K562 (cell line): ENCODE results near the gene ATP4B. TPM values are rescaled to one million over a fixed set of nuclear protein-coding genes. Genes with fewer than 3 reads are reported as not detected.

Experiments
- ATAC-seq: fragments of 200-7000 bp; cut with Tn5 transposase; 3 replicates; pipeline ENCODE4 v1.9.1; 2020; ENCODE audit warnings: moderate library complexity
- BruUV-seq: library from RNA; stranded (reverse); fragments of 400-500 nt; replicated peaks from 2 replicates; lab custom pipeline; 2021; lab: Mats Ljungman, UMichigan
- CTCF ChIA-PET: fragments of 300-600 bp; formaldehyde crosslinking; extraction: SDS; loops from one replicate; lab custom pipeline; 2021; ENCODE audit warnings: low intra/inter-chr PET ratio; lab: Yijun Ruan, JAX
- POLR2A ChIA-PET: fragments of 300-600, 350-650 bp; sonication (Branson Sonifier 250); formaldehyde crosslinking; extraction: SDS; loops from one replicate; lab custom pipeline; 2021; ENCODE audit warnings: antibody characterized with exemption, inconsistent platforms; lab: Yijun Ruan, JAX
- DNase-seq, 4 experiments: peaks; one replicate each; pipeline versions ENCODE4 v3.0.0 to v3.0.0-alpha.2; 2011 to 2018; ENCODE audit warnings: low spot score in 3 of 4, mixed read lengths in 3 of 4; ENCODE audit errors: extremely low read depth in 1 of 4
- FAIRE-seq: peaks from 2 replicates; lab custom pipeline; 2011; peaks lifted over from hg19 to GRCh38; lab: Jason Lieb, UNC
- H2AFZ ChIP-seq: 2 replicates; pipeline ENCODE4 v1.6.0; 2011; ENCODE audit warnings: low read depth, low read length, control low read depth, inconsistent platforms
- H3K27ac ChIP-seq: fragments of 200-600 bp; 3 replicates; pipeline ENCODE4 v1.8.0; 2011; ENCODE audit warnings: low read depth, mild to moderate bottlenecking, control low read depth, inconsistent platforms, low read length, moderate library complexity, mixed read lengths; ENCODE audit errors: extremely low read depth
- H3K27me3 ChIP-seq, 2 experiments: fragments of 300-600 bp in 1 of 2; 2 replicates in 1 of 2; 3 replicates in 1 of 2; pipeline versions ENCODE4 v1.6.0 to v1.8.0; 2011; ENCODE audit warnings: inconsistent platforms in 2 of 2, low read length in 2 of 2, mild to moderate bottlenecking in 1 of 2, mixed read lengths in 1 of 2, moderate library complexity in 1 of 2; ENCODE audit not compliant: control insufficient read depth in 2 of 2, insufficient read depth in 2 of 2
- H3K36me3 ChIP-seq: fragments of 300-600 bp; 3 replicates; pipeline ENCODE4 v1.8.0; 2011; ENCODE audit warnings: mild to moderate bottlenecking, low read length, inconsistent platforms; ENCODE audit not compliant: control insufficient read depth, insufficient read depth
- H3K4me1 ChIP-seq, 2 experiments: fragments of 200-600 bp in 1 of 2; replicated peaks in 1 of 2; 2 replicates in 1 of 2; 3 replicates in 1 of 2; pipeline versions ENCODE4 v1.5.1 to v1.8.0; 2011; ENCODE audit warnings: inconsistent platforms in 2 of 2, low read length in 2 of 2, mild to moderate bottlenecking in 1 of 2, mixed read lengths in 1 of 2, moderate library complexity in 1 of 2; ENCODE audit not compliant: control insufficient read depth in 2 of 2, insufficient read depth in 2 of 2
- H3K4me2 ChIP-seq: 2 replicates; pipeline ENCODE4 v1.6.1; 2011; ENCODE audit warnings: low read length, control low read depth, inconsistent platforms, mixed read lengths; ENCODE audit not compliant: insufficient read depth
- H3K4me3 ChIP-seq: fragments of 200-600 bp; sonication (generic), shearing (Covaris generic); 2 replicates; pipeline ENCODE4 v1.5.1; 2016; ENCODE audit warnings: control low read depth, inconsistent platforms
- H3K79me2 ChIP-seq: fragments of 200-600 bp; 3 replicates; pipeline ENCODE4 v1.8.0; 2011; ENCODE audit warnings: low read length, inconsistent platforms; ENCODE audit not compliant: control insufficient read depth, insufficient read depth
- H3K9ac ChIP-seq, 2 experiments: 2 replicates each; pipeline versions ENCODE4 v1.6.0 to v1.6.1; 2011; ENCODE audit warnings: low read depth in 2 of 2, low read length in 2 of 2, control low read depth in 1 of 2, inconsistent platforms in 1 of 2, mild to moderate bottlenecking in 1 of 2, mixed read lengths in 1 of 2; ENCODE audit not compliant: insufficient read depth in 1 of 2
- H3K9me1 ChIP-seq: one replicate; pipeline ENCODE4 v1.6.0; 2011; ENCODE audit warnings: inconsistent platforms, mild to moderate bottlenecking, low read length, moderate library complexity; ENCODE audit not compliant: control insufficient read depth, insufficient read depth
- H3K9me3 ChIP-seq: replicated peaks from 2 replicates; pipeline ENCODE4 v1.5.1; 2011; ENCODE audit warnings: low read depth, low read length, inconsistent platforms; ENCODE audit not compliant: control insufficient read depth, insufficient read depth
- H4K20me1 ChIP-seq: replicated peaks from 2 replicates; pipeline ENCODE4 v1.6.1; 2011; ENCODE audit warnings: low read length, inconsistent platforms, mixed read lengths; ENCODE audit not compliant: control insufficient read depth, insufficient read depth
- CC2D1A ChIP-seq: fragments of 450-650 bp; IDR thresholded peaks from 2 replicates; pipeline ENCODE4 v1.6.1; 2017; ENCODE audit warnings: mild to moderate bottlenecking
- CEBPB ChIP-seq: fragments of 450-650 bp; IDR thresholded peaks from 2 replicates; pipeline ENCODE4 v1.6.1; 2016; ENCODE audit warnings: missing genetic modification characterization, missing compliant biosample characterization
- CTBP1 ChIP-seq: fragments of 450-650 bp; IDR thresholded peaks from 2 replicates; pipeline ENCODE4 v1.6.1; 2016; ENCODE audit warnings: borderline replicate concordance
- DNMT1 ChIP-seq: fragments of 450-650 bp; IDR thresholded peaks from 2 replicates; pipeline ENCODE4 v1.6.1; 2016; ENCODE audit warnings: antibody characterized with exemption, mild to moderate bottlenecking
- DPF2 ChIP-seq: fragments of 450-650 bp; IDR thresholded peaks from 2 replicates; pipeline ENCODE4 v1.6.1; 2016
- E2F4 ChIP-seq: sonication (generic); formaldehyde crosslinking; IDR thresholded peaks from 2 replicates; pipeline ENCODE4 v1.8.0; 2022; ENCODE audit warnings: mild to moderate bottlenecking, low read depth, missing genetic modification reagents
- E4F1 ChIP-seq: fragments of 250-450 bp; sonication (Bioruptor Pico); IDR thresholded peaks from 2 replicates; pipeline ENCODE4 v1.5.0; 2021; ENCODE audit warnings: mild to moderate bottlenecking, borderline replicate concordance
- ETV1 ChIP-seq: fragments of 450-650 bp; conservative IDR thresholded peaks from 2 replicates; pipeline ENCODE4 v1.6.1; 2016; ENCODE audit warnings: missing genetic modification characterization, control low read depth, low read depth, missing compliant biosample characterization
- HLTF ChIP-seq: fragments of 450-650 bp; IDR thresholded peaks from 2 replicates; pipeline ENCODE4 v1.6.1; 2016
- ILF3 ChIP-seq: fragments of 450-650 bp; IDR thresholded peaks from 2 replicates; pipeline ENCODE4 v1.6.1; 2018; ENCODE audit warnings: antibody characterized with exemption, mild to moderate bottlenecking, moderate library complexity, borderline replicate concordance
- KDM5B ChIP-seq: fragments of 200-600 bp; sonication (generic); IDR thresholded peaks from 2 replicates; pipeline ENCODE4 v1.6.1; 2012; ENCODE audit warnings: low read depth, mild to moderate bottlenecking, moderate library complexity, low read length, control low read depth, inconsistent platforms; ENCODE audit not compliant: insufficient replicate concordance
- POLR2H ChIP-seq: IDR thresholded peaks from 2 replicates; pipeline ENCODE4 v1.6.1; 2016; ENCODE audit warnings: missing genetic modification characterization, low read depth, mild to moderate bottlenecking, control low read depth, missing compliant biosample characterization, moderate library complexity
- SRSF9 ChIP-seq: fragments of 200-400 bp; formaldehyde crosslinking; IDR thresholded peaks from 2 replicates; pipeline ENCODE4 v1.6.1; 2017; ENCODE audit warnings: low read depth, low read length, borderline replicate concordance
- TEAD2 ChIP-seq: fragments of 450-650 bp; IDR thresholded peaks from 2 replicates; pipeline ENCODE4 v1.6.1; 2016; ENCODE audit warnings: missing genetic modification characterization, control low read depth, missing compliant biosample characterization
- ZBTB17 ChIP-seq: fragments of 450-650 bp; formaldehyde crosslinking; IDR thresholded peaks from 2 replicates; pipeline ENCODE4 v1.4.0; 2020; ENCODE audit warnings: mild to moderate bottlenecking
- ZNF232 ChIP-seq: sonication (generic); formaldehyde crosslinking; IDR thresholded peaks from 2 replicates; pipeline ENCODE4 v1.8.0; 2022; ENCODE audit warnings: mild to moderate bottlenecking, missing genetic modification reagents
- WGBS: fragments of 100-300 bp; shearing (Covaris generic); methylation state at CpG from one replicate; pipeline ENCODE4 v1.1.6; 2016; ENCODE audit warnings: low coverage, mixed read lengths; ENCODE audit not compliant: insufficient coverage; ENCODE audit errors: missing lambda C conversion rate; 5-methylcytosine and 5-hydroxymethylcytosine counted together
- in situ Hi-C: fragments of 300-500 bp; cut with MboI; formaldehyde crosslinking; loops from 4 replicates; pipeline ENCODE4 v1.15.0; 2018; ENCODE audit warnings: inconsistent platforms, mixed read lengths
- intact Hi-C: fragments of 100-400 bp; cut with micrococcal nuclease; formaldehyde crosslinking; loops from 2 replicates; pipeline ENCODE4 v1.14.2; 2022
- polyA plus RNA-seq, 8 experiments: library from polyadenylated mRNA; depleted of rRNA in 4 of 8; stranded (reverse) in 5 of 8; unstranded in 3 of 8; fragments of >200 nt; fragmentation: Nextera tagmentation in 2 of 8; fragmentation: Illumina TruSeq in 1 of 8; extraction: Ambion mirVana in 2 of 8; extraction: Trizol in 1 of 8; gene quantifications; 2 replicates each; pipeline versions ENCODE4 v1.2.1 to v1.2.3, GENCODE V29; 2011 to 2014; ENCODE audit warnings: inconsistent platforms in 1 of 8, missing spikeins in 1 of 8
- total RNA-seq, 7 experiments: library from RNA; depleted of rRNA in 6 of 7; stranded (reverse); fragments of >200 nt in 6 of 7; fragmentation: Illumina TruSeq in 2 of 7; extraction: Trizol in 2 of 7; gene quantifications; 2 replicates each; pipeline versions ENCODE4 v1.2.1 to v1.2.3, GENCODE V29; 2011 to 2021; ENCODE audit warnings: low replicate concordance in 1 of 7
- TF ChIP-seq, protein P1 (sequence below): fragments of 250-450 bp; sonication (Bioruptor Pico); IDR thresholded peaks from 2 replicates; pipeline ENCODE4 v1.8.0; 2022; ENCODE audit warnings: moderate library complexity, mild to moderate bottlenecking, inconsistent platforms

ATP4B gene
- total and polyA plus RNA-seq, 9 of the 15 experiments (the other 6 are each of a cell fraction or from before 2014, with no cell fraction given) = not detected

DNA sequence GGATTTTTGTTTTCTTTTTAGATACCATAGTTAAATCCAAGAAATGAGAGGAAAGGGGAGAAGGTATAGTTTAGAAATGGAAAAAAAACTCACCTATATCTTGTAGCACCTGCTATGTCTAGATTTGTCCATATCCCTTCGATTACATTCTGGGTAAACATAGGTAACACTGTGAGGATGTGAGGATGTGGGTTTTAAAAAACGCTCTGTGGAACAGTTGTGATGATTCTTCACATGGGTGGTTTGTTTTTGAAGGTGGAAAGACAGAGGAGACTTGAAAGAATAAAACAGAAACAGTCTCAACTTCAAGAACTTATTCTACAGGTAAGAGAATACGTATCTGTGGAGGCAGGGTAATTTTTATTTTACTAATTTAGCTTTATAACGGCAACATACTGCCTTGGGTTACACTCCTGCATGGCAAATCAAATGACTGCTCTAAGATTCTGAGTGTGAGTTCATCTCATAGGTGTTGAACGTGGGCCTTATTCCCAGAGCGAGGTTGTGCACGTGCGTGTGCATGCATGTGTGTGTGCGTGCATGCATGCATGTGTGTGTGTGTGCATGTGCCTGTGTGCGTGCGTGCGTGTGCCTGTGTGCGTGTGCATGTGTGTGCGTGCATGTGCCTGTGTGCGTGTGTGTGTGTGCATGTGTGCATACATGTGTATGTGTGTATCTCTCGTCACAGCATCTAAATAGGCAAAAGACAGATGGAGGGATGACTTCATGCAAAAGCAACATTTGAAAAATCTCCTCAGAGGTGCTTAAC is 23.5 kb downstream of the ATP4B start:
- no peak overlapping the region for H3K4me2 ChIP-seq
- no peak overlapping the region for H3K4me3 ChIP-seq
- no peak overlapping the region for H3K27ac ChIP-seq
- DNase-seq (no peak), ATAC-seq (no peak), FAIRE-seq (no peak)
- H3K9ac ChIP-seq = no peak overlapping the region
- BruUV-seq = no TSS peak
- 97% methylated on average over 6 of the region's 16 CpGs for WGBS
- H3K9me3 ChIP-seq = no peaks in the 10 kb centered on the region; the same call in 1 of the 2 replicates
- intact Hi-C loops (no loop called here), in situ Hi-C loops (no loop called here)
- no peaks in the 10 kb centered on the region for H3K27me3 ChIP-seq
- peaks cover 94% of the 10 kb centered on the region for H3K36me3 ChIP-seq
- H2AFZ ChIP-seq = no peak overlapping the region
- H3K79me2 ChIP-seq = peaks cover 9% of the 10 kb centered on the region
- TF ChIP-seq CC2D1A = no peak
- no peak for TF ChIP-seq E4F1 (CRISPR knock-in tag)
- no peak for TF ChIP-seq HLTF
- no peak for TF ChIP-seq ETV1
- no peak for TF ChIP-seq ZBTB17 (CRISPR knock-in tag)
- no peak for TF ChIP-seq CEBPB (tag)
- no peak for TF ChIP-seq CTBP1
- no peak for TF ChIP-seq POLR2H (tag)
- TF ChIP-seq ILF3 = no peak
- TF ChIP-seq DPF2 = no peak
- TF ChIP-seq ZNF232 (CRISPR knock-in tag) = no peak
- no peak for TF ChIP-seq KDM5B
- TF ChIP-seq SRSF9 = no peak
- TF ChIP-seq, protein P1, sequence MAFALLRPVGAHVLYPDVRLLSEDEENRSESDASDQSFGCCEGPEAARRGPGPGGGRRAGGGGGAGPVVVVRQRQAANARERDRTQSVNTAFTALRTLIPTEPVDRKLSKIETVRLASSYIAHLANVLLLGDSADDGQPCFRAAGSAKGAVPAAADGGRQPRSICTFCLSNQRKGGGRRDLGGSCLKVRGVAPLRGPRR = no peak
- TF ChIP-seq E2F4 (CRISPR knock-in tag) = no peak
- no peak for TF ChIP-seq TEAD2
- no peak for TF ChIP-seq DNMT1
- H4K20me1 ChIP-seq = no peaks in the 10 kb centered on the region
- POLR2A ChIA-PET = no interaction called here
- H3K9me1 ChIP-seq = no peaks in the 10 kb centered on the region
- CTCF ChIA-PET = no interaction called here
- no peaks in the 10 kb centered on the region for H3K4me1 ChIP-seq
